ENCODE results near the gene RBMS3.
"Not testable (repeated sequence)": the region's sequence is repeated elsewhere in the genome, so short reads cannot be mapped to it uniquely, and the experiment has no call there.

DNA sequence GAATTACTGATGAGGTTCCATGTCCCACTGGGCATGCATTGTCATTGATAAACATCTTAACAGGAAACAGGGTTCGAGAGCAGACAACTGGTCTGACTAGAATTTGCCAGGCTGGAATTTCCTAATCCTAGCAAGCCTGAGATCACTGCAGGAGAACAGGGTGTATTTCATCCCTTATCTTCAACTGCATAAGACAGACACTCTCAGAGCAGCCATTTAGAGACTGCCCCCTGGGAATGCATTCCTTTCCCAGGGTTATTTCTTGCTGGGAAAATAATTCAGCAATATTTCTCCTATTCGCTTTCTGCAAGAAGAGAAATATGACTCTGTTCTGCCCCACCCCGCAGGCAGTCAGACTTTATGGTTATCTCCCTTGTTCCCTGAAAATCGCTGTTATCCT lies 113.1 kb downstream of the RBMS3 start:
- TF ChIP-seq, protein P1, sequence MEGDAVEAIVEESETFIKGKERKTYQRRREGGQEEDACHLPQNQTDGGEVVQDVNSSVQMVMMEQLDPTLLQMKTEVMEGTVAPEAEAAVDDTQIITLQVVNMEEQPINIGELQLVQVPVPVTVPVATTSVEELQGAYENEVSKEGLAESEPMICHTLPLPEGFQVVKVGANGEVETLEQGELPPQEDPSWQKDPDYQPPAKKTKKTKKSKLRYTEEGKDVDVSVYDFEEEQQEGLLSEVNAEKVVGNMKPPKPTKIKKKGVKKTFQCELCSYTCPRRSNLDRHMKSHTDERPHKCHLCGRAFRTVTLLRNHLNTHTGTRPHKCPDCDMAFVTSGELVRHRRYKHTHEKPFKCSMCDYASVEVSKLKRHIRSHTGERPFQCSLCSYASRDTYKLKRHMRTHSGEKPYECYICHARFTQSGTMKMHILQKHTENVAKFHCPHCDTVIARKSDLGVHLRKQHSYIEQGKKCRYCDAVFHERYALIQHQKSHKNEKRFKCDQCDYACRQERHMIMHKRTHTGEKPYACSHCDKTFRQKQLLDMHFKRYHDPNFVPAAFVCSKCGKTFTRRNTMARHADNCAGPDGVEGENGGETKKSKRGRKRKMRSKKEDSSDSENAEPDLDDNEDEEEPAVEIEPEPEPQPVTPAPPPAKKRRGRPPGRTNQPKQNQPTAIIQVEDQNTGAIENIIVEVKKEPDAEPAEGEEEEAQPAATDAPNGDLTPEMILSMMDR (IDR thresholded peaks at IDR 0.05), result not testable (repeated sequence)
- TF ChIP-seq POLR2AphosphoS5 (IDR thresholded peaks at IDR 0.05; ENCODE audit: insufficient read depth in 1 of 2, low read depth in 1 of 2); POLR2A (IDR thresholded peaks at IDR 0.05): not testable (repeated sequence)

Measured in vagina (tissue), 2 donors.